ENCODE results near the gene RARS2. TPM values are rescaled to one million over a fixed set of nuclear protein-coding genes. Genes with fewer than 3 reads are reported as not detected.

The RARS2 gene
- total RNA-seq, 2 donors from 2014 or later: 21.4 to 25.0 TPM

- Histone ChIP-seq H3K27me3 (replicated peaks; ENCODE audit: insufficient read depth) (no peaks in the 10 kb centered on the region), H3K4me1 (ENCODE audit: control insufficient read depth in 1 of 2, low read depth in 2 of 2) (peaks cover 20 to 41% of the 10 kb centered on the region in 2 donors), H3K27ac (no peak overlapping the region), H3K36me3 (peaks cover 5% of the 10 kb centered on the region), H3K9me3 (no peaks in the 10 kb centered on the region), H3K4me3 (peak overlapping the region; percentile 73)
- ATAC-seq (ENCODE audit: insufficient number of reproducible peaks, low FRiP score, low read depth): no peak
- no peak for DNase-seq (ENCODE audit: low spot score)
- TF ChIP-seq, protein P1, sequence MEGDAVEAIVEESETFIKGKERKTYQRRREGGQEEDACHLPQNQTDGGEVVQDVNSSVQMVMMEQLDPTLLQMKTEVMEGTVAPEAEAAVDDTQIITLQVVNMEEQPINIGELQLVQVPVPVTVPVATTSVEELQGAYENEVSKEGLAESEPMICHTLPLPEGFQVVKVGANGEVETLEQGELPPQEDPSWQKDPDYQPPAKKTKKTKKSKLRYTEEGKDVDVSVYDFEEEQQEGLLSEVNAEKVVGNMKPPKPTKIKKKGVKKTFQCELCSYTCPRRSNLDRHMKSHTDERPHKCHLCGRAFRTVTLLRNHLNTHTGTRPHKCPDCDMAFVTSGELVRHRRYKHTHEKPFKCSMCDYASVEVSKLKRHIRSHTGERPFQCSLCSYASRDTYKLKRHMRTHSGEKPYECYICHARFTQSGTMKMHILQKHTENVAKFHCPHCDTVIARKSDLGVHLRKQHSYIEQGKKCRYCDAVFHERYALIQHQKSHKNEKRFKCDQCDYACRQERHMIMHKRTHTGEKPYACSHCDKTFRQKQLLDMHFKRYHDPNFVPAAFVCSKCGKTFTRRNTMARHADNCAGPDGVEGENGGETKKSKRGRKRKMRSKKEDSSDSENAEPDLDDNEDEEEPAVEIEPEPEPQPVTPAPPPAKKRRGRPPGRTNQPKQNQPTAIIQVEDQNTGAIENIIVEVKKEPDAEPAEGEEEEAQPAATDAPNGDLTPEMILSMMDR (IDR thresholded peaks at IDR 0.05): no peak
Measured at GRCh38 chr6:87590990-87591389, 1.2 kb upstream of the RARS2 start.

DNA sequence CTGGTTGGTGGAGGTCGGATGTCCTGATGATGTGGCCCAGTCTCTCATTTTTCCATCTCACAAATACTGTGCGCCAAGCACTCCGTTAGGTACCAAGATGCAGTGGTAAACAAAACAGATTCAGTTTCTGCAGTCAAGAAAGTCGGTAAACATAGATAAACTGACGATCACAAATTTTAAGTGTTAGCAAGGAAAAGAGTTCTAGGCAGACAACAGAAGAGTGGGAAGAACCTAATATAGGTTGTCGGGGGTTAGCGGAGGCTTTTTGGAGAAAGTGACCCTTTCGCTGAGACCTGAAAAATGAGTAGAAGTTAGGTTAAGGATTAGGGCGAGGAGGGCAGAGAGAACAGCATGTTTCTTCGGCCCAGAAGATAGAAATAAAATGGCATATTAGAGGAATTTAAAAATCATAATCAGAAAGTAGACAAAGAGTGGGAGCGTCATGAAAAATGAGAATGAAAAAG is 662 bp upstream of the RARS2 start:
- peaks cover 20 to 44% of the 10 kb centered on the region in 2 donors for H3K4me1 ChIP-seq (ENCODE audit: control insufficient read depth in 1 of 2, low read depth in 2 of 2)
- TF ChIP-seq, protein P1 (IDR thresholded peaks at IDR 0.05): no peak
- DNase-seq (ENCODE audit: low spot score) (no peak), ATAC-seq (ENCODE audit: insufficient number of reproducible peaks, low FRiP score, low read depth) (no peak)
- no peaks in the 10 kb centered on the region for H3K27me3 ChIP-seq (replicated peaks; ENCODE audit: insufficient read depth)
- H3K9me3 ChIP-seq: no peaks in the 10 kb centered on the region
- peak overlapping the region; percentile 73 for H3K4me3 ChIP-seq
- H3K27ac ChIP-seq: peak overlapping the region; percentile 12 to 81
- peaks cover 5% of the 10 kb centered on the region for H3K36me3 ChIP-seq

- peak overlapping the region; percentile 68 to 81 for H3K27ac ChIP-seq
- H3K27me3 ChIP-seq (replicated peaks; ENCODE audit: insufficient read depth): no peaks in the 10 kb centered on the region
- peak overlapping the region; percentile 73 for H3K4me3 ChIP-seq
- DNase-seq (ENCODE audit: low spot score) (no peak), ATAC-seq (ENCODE audit: insufficient number of reproducible peaks, low FRiP score, low read depth) (no peak)
- no peaks in the 10 kb centered on the region for H3K9me3 ChIP-seq
- H3K36me3 ChIP-seq: no peaks in the 10 kb centered on the region
- TF ChIP-seq, protein P1 (IDR thresholded peaks at IDR 0.05): no peak
- peaks cover 20 to 44% of the 10 kb centered on the region in 2 donors for H3K4me1 ChIP-seq (ENCODE audit: control insufficient read depth in 1 of 2, low read depth in 2 of 2)
Measured at GRCh38 chr6:87588756-87589407, 905 bp downstream of the RARS2 start.

DNA sequence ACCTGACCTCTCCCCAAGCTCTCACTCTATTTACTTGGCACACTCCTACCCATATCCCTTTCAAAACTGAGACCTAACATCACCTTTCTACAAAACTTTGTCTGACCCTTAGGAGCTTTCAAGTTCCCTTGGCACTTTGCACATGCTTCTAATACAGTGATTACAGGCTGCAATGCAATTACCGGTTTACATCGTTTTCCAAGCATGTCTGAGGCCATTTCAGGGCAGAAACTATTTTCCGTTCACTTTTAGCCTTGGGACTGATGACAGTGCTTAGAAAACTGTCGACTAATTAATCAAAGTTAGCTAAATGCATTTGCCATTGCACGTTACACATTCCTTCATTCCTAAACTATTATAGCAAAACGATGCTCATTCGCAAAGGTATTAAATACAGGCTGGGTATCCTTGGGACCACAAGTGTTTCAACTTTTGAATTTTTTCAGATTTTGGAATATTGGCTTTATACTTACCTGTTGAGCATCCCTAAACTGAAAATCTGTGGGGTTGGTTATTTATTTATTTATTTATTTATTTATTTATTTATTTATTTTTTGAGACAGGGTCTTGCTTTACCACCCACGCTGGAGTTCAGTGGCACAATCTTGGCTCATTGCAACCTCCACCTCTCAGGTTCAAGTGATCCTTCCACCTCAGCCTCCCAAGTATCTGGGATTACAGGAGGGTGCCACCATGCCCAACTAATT is 3.3 kb downstream of the RARS2 start:
- ATAC-seq (ENCODE audit: insufficient number of reproducible peaks, low FRiP score, low read depth): no peak
- Histone ChIP-seq H3K9me3 (no peaks in the 10 kb centered on the region), H3K27ac (no peak overlapping the region), H3K27me3 (replicated peaks; ENCODE audit: insufficient read depth) (no peaks in the 10 kb centered on the region), H3K36me3 (peaks cover 8% of the 10 kb centered on the region), H3K4me1 (ENCODE audit: control insufficient read depth in 1 of 2, low read depth in 2 of 2) (peaks cover 19 to 38% of the 10 kb centered on the region in 2 donors), H3K4me3 (no peak overlapping the region)
- TF ChIP-seq, protein P1 (IDR thresholded peaks at IDR 0.05): no peak
- DNase-seq (ENCODE audit: low spot score): no peak

- H3K27me3 ChIP-seq (replicated peaks; ENCODE audit: insufficient read depth): no peaks in the 10 kb centered on the region
- no peaks in the 10 kb centered on the region for H3K9me3 ChIP-seq
- no peak for ATAC-seq (ENCODE audit: insufficient number of reproducible peaks, low FRiP score, low read depth)
- H3K27ac ChIP-seq: no peak overlapping the region
- TF ChIP-seq, protein P1 (IDR thresholded peaks at IDR 0.05): no peak
- H3K4me1 ChIP-seq (ENCODE audit: control insufficient read depth in 1 of 2, low read depth in 2 of 2): peaks cover 13 to 25% of the 10 kb centered on the region in 2 donors
- no peak overlapping the region for H3K4me3 ChIP-seq
- DNase-seq (ENCODE audit: low spot score): no peak
- peaks cover 8% of the 10 kb centered on the region for H3K36me3 ChIP-seq
Measured at GRCh38 chr6:87583822-87584221, 6.0 kb downstream of the RARS2 start.

All from thoracic aorta (tissue), 2 donors.